T-helper 2 cell treated with Interferon-gamma antibody and Interleukin-4, amounts not matched to agents 5 μg/mL and 100 μg/mL, for 36 hours (primary cell): ENCODE results near the gene EXD1.
A peak's percentile ranks its signal among the peaks of the same experiment; 100 is the strongest.
"Not testable (repeated sequence)": the region's sequence is repeated elsewhere in the genome, so short reads cannot be mapped to it uniquely, and the experiment has no call there.

Source experiments
- DNase-seq: peaks from one replicate; pipeline ENCODE4 v3.0.0; 2021; ENCODE audit warnings: low spot score
- H3K27ac Mint-ChIP-seq: one replicate; pipeline ENCODE4 v1.8.0; 2021; ENCODE audit warnings: mild to moderate bottlenecking, mixed read lengths
- H3K27me3 Mint-ChIP-seq: one replicate; pipeline ENCODE4 v1.8.0; 2021; ENCODE audit warnings: low read depth, mixed read lengths
- H3K36me3 Mint-ChIP-seq: one replicate; pipeline ENCODE4 v1.8.0; 2021; ENCODE audit warnings: low read depth, mixed read lengths
- H3K4me1 Mint-ChIP-seq: one replicate; pipeline ENCODE4 v1.8.0; 2021; ENCODE audit warnings: low read depth, mixed read lengths
- H3K4me3 Mint-ChIP-seq: one replicate; pipeline ENCODE4 v1.8.0; 2022; ENCODE audit warnings: mild to moderate bottlenecking, moderate library complexity, mixed read lengths
- H3K9me3 Mint-ChIP-seq: one replicate; pipeline ENCODE4 v1.8.0; 2021; ENCODE audit warnings: mixed read lengths

Gene EXD1

DNA sequence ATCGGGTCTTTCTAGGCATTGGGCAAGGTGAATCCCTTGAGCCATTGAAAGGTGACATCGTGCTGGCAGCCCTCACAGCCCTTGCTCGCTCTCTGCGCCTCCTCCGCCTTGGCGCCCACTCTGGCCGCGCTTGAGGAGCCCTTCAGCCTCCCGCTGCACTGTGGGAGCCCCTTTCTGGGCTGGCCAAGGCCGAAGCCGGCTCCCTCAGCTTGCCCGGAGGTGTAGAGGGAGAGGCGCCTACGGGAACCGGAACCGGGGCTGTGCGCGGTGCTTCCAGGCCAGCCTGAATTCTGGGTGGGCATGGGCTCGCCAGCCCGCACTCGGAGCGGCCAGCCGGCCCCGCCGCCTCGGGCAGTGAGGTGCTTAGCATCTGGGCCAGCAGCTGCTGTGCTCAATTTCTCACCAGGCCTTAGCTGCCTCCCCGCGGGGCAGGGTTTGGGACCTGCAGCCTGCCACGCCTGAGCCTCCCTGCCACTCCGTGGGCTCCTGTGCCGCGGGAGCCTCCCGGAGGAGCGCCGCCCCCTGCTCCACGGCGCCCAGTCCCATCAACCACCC lies 79.0 kb downstream of the EXD1 start:
- peak overlapping the region; percentile 82 for H3K27ac Mint-ChIP-seq
- DNase-seq, result no peak
- peaks cover 23% of the 10 kb centered on the region for H3K4me1 Mint-ChIP-seq
- H3K27me3 Mint-ChIP-seq, result peaks cover 6% of the 10 kb centered on the region
- peaks cover 6% of the 10 kb centered on the region for H3K9me3 Mint-ChIP-seq
- H3K4me3 Mint-ChIP-seq, result peak overlapping the region; percentile 69
- peaks cover 2% of the 10 kb centered on the region for H3K36me3 Mint-ChIP-seq

DNA sequence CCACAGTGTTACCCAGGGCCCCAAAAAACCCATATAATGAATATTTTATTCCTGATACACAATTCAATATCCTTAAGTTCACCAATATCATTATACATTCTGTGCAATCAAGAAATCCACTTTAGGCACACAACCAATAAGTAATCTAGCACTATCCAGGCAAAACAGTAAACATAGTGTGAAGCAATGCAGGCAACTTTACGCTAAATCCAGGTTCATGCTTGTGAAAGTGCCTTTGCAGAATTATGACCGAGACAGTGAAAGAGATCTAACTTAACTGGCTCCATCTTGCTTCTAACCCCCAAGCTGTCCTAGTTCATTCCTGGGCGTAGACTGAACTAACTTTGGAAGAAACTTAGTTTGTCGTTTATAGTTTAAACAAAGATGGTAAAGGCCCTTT lies 80.3 kb downstream of the EXD1 start:
- Mint-ChIP-seq H3K27ac (peak overlapping the region; percentile 82), H3K36me3 (peaks cover 2% of the 10 kb centered on the region), H3K4me3 (peak overlapping the region; percentile 69), H3K4me1 (peaks cover 23% of the 10 kb centered on the region), H3K9me3 (peaks cover 6% of the 10 kb centered on the region), H3K27me3 (peaks cover 6% of the 10 kb centered on the region)
- DNase-seq, result no peak

DNA sequence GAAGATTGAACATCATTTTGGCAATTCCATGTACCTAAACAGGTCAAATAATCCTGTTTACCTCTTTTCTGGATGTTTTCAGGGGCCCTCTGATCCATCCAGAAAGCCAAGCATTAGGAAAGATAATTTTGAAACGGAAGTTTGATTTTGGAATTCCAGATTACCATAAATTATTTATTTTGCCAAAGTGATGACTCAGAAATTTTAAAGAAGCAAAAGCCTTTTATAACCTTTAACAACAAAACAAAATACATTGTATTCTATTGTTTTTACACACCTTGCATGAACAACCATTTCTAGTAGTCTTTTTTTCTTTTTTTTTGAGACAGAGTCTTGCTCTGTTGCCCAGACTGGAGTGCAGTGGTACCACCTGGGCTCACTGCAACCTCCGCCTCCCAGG lies 82.5 kb downstream of the EXD1 start:
- H3K36me3 Mint-ChIP-seq, result no peaks in the 10 kb centered on the region
- H3K27me3 Mint-ChIP-seq, result peaks cover 3% of the 10 kb centered on the region
- no peak overlapping the region for H3K4me3 Mint-ChIP-seq
- H3K4me1 Mint-ChIP-seq, result peaks cover 22% of the 10 kb centered on the region
- H3K27ac Mint-ChIP-seq, result no peak overlapping the region
- peaks cover 6% of the 10 kb centered on the region for H3K9me3 Mint-ChIP-seq
- DNase-seq, result no peak

DNA sequence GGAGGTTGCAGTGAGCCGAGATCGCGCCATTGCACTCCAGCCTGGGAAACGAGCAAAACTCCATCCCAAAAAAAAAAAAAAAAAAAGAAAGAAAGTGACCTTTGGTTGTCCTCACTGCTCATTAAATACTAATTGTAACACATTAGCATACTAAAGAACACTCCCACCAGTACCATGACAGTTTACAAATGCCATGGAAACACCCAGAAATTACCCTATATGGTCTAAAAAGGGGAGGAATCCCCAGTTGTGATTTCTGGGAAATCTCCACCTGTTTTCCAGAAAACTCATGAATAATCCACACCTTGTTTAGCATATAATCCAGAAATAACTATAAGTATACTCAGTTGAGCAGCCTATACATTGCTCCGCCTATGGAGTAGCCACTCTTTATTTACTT lies 90.9 kb downstream of the EXD1 start:
- Mint-ChIP-seq H3K4me3 (no peak overlapping the region), H3K36me3 (no peaks in the 10 kb centered on the region), H3K4me1 (peaks cover 10% of the 10 kb centered on the region), H3K27ac (no peak overlapping the region), H3K27me3 (no peaks in the 10 kb centered on the region), H3K9me3 (no peaks in the 10 kb centered on the region)
- DNase-seq, result no peak

DNA sequence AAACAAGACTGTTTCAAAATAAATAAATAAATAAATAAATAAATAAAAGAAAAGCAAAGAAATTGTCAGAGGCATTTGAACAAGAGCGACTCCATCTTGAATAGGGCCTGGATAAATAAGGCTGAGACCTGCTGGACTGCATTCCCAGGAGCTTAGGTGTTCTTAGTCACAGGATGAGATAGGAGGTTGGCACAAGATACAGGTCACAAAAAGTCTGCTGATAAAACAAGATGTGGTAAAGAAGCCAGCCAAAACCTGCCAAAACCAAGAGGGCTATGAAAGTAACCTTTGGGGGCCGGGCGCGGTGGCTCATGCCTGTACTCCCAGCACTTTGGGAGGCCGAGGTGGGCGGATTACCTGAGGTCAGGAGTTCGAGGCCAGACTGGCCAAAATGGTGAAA lies 91.4 kb downstream of the EXD1 start:
- not testable (repeated sequence) for H3K9me3 Mint-ChIP-seq, H3K36me3 Mint-ChIP-seq, H3K4me3 Mint-ChIP-seq, DNase-seq, H3K27ac Mint-ChIP-seq, H3K27me3 Mint-ChIP-seq
- peaks cover 10% of the 10 kb centered on the region for H3K4me1 Mint-ChIP-seq

DNA sequence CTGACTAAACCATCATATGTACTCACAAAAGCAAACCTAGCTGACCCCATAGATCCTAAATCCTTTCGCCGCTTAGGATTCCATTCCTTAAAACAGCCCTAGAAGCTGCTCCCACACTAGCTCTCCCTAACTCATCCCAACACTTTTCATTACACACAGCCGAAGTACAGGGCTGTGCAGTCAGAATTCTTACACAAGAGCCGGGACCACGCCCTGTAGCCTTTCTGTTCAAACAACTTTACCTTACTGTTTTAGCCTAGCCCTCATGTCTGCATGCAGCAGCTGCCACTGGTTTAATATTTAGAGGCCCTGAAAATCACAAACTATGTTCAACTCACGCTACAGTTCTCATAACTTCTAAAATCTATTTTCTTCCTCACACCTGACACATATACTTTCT lies 95.0 kb downstream of the EXD1 start:
- H3K9me3 Mint-ChIP-seq, H3K27ac Mint-ChIP-seq, H3K36me3 Mint-ChIP-seq, DNase-seq, H3K4me3 Mint-ChIP-seq, H3K4me1 Mint-ChIP-seq: not testable (repeated sequence)
- peaks cover 15% of the 10 kb centered on the region for H3K27me3 Mint-ChIP-seq

DNA sequence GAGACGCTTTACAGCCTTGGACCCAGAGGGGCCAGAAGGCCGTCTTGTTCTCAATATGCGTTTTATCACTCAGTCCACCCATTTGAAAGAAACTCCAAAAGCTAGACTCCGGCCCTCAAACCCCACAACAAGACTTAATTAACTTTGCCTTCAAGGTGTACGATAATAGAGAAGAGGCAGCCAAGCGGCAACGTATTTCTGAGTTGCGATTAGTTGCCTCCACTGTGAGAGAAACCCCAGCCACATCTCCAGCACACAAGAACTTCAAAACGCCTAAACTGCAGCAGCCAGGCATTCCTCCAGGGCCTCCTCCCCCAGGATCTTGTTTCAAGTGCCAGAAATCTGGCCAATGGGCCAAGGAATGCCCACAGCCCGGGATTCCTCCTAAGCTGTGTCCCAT lies 97.1 kb downstream of the EXD1 start:
- no peaks in the 10 kb centered on the region for H3K4me1 Mint-ChIP-seq
- peaks cover 2% of the 10 kb centered on the region for H3K9me3 Mint-ChIP-seq
- H3K36me3 Mint-ChIP-seq, result no peaks in the 10 kb centered on the region
- no peak for DNase-seq
- no peak overlapping the region for H3K27ac Mint-ChIP-seq
- H3K4me3 Mint-ChIP-seq, result no peak overlapping the region
- peaks cover 18% of the 10 kb centered on the region for H3K27me3 Mint-ChIP-seq
